ENCODE data around the gene TOP1.

Gene TOP1

GRCh38 chr20:41065716-41066115, 37.1 kb downstream of the TOP1 start:
- H3K4me1 ChIP-seq (ENCODE audit: control insufficient read depth, insufficient read depth, low read length): no peaks in the 10 kb centered on the region
- H3K27me3 ChIP-seq (replicated peaks; ENCODE audit: control insufficient read depth, insufficient read depth, low read length): no peaks in the 10 kb centered on the region
- DNase-seq (ENCODE audit: low read depth): no peak
- no peaks in the 10 kb centered on the region for H3K9me3 ChIP-seq (ENCODE audit: control insufficient read depth, low read length)
- peaks cover 55% of the 10 kb centered on the region for H3K36me3 ChIP-seq (ENCODE audit: control insufficient read depth, insufficient read depth, low read length, severe bottlenecking)
- H3K9ac ChIP-seq (ENCODE audit: low read length): no peak overlapping the region
- no peak overlapping the region for H3K4me3 ChIP-seq (ENCODE audit: low read length)

GRCh38 chr20:41068806-41069205, 40.2 kb downstream of the TOP1 start:
- no peak for DNase-seq (ENCODE audit: low read depth)
- Histone ChIP-seq H3K9ac (ENCODE audit: low read length) (no peak overlapping the region), H3K4me1 (ENCODE audit: control insufficient read depth, insufficient read depth, low read length) (peaks cover 18% of the 10 kb centered on the region), H3K27me3 (replicated peaks; ENCODE audit: control insufficient read depth, insufficient read depth, low read length) (no peaks in the 10 kb centered on the region), H3K36me3 (ENCODE audit: control insufficient read depth, insufficient read depth, low read length, severe bottlenecking) (peaks cover 28% of the 10 kb centered on the region), H3K9me3 (ENCODE audit: control insufficient read depth, low read length) (no peaks in the 10 kb centered on the region), H3K4me3 (ENCODE audit: low read length) (no peak overlapping the region)

- peaks cover 26% of the 10 kb centered on the region for H3K36me3 ChIP-seq (ENCODE audit: control insufficient read depth, insufficient read depth, low read length, severe bottlenecking)
- H3K4me3 ChIP-seq (ENCODE audit: low read length): peak overlapping the region; percentile 17
- no peak overlapping the region for H3K9ac ChIP-seq (ENCODE audit: low read length)
- H3K4me1 ChIP-seq (ENCODE audit: control insufficient read depth, insufficient read depth, low read length): peaks cover 27% of the 10 kb centered on the region
- no peaks in the 10 kb centered on the region for H3K27me3 ChIP-seq (replicated peaks; ENCODE audit: control insufficient read depth, insufficient read depth, low read length)
- H3K9me3 ChIP-seq (ENCODE audit: control insufficient read depth, low read length): no peaks in the 10 kb centered on the region
- DNase-seq (ENCODE audit: low read depth): peak; percentile 90
Measured at GRCh38 chr20:41072190-41072863, 43.7 kb downstream of the TOP1 start.

- H3K4me1 ChIP-seq (ENCODE audit: control insufficient read depth, insufficient read depth, low read length): peaks cover 32% of the 10 kb centered on the region
- peak overlapping the region; percentile 17 for H3K4me3 ChIP-seq (ENCODE audit: low read length)
- H3K27me3 ChIP-seq (replicated peaks; ENCODE audit: control insufficient read depth, insufficient read depth, low read length): no peaks in the 10 kb centered on the region
- peaks cover 27% of the 10 kb centered on the region for H3K36me3 ChIP-seq (ENCODE audit: control insufficient read depth, insufficient read depth, low read length, severe bottlenecking)
- no peak overlapping the region for H3K9ac ChIP-seq (ENCODE audit: low read length)
- DNase-seq (ENCODE audit: low read depth): no peak
- no peaks in the 10 kb centered on the region for H3K9me3 ChIP-seq (ENCODE audit: control insufficient read depth, low read length)
Measured at GRCh38 chr20:41072915-41073314, 44.3 kb downstream of the TOP1 start.

- H3K27me3 ChIP-seq (replicated peaks; ENCODE audit: control insufficient read depth, insufficient read depth, low read length): no peaks in the 10 kb centered on the region
- H3K4me1 ChIP-seq (ENCODE audit: control insufficient read depth, insufficient read depth, low read length): peaks cover 36% of the 10 kb centered on the region
- no peak overlapping the region for H3K4me3 ChIP-seq (ENCODE audit: low read length)
- no peaks in the 10 kb centered on the region for H3K9me3 ChIP-seq (ENCODE audit: control insufficient read depth, low read length)
- no peak overlapping the region for H3K9ac ChIP-seq (ENCODE audit: low read length)
- no peak for DNase-seq (ENCODE audit: low read depth)
- H3K36me3 ChIP-seq (ENCODE audit: control insufficient read depth, insufficient read depth, low read length, severe bottlenecking): peaks cover 27% of the 10 kb centered on the region
Measured at GRCh38 chr20:41074441-41074840, 45.8 kb downstream of the TOP1 start.

GRCh38 chr20:41076776-41077175, 48.2 kb downstream of the TOP1 start:
- Histone ChIP-seq H3K9me3 (ENCODE audit: control insufficient read depth, low read length) (no peaks in the 10 kb centered on the region), H3K9ac (ENCODE audit: low read length) (no peak overlapping the region), H3K4me1 (ENCODE audit: control insufficient read depth, insufficient read depth, low read length) (peaks cover 39% of the 10 kb centered on the region), H3K36me3 (ENCODE audit: control insufficient read depth, insufficient read depth, low read length, severe bottlenecking) (peaks cover 39% of the 10 kb centered on the region), H3K4me3 (ENCODE audit: low read length) (no peak overlapping the region), H3K27me3 (replicated peaks; ENCODE audit: control insufficient read depth, insufficient read depth, low read length) (no peaks in the 10 kb centered on the region)
- DNase-seq (ENCODE audit: low read depth): no peak

GRCh38 chr20:41078329-41078728, 49.7 kb downstream of the TOP1 start:
- H3K9me3 ChIP-seq (ENCODE audit: control insufficient read depth, low read length): no peaks in the 10 kb centered on the region
- H3K36me3 ChIP-seq (ENCODE audit: control insufficient read depth, insufficient read depth, low read length, severe bottlenecking): peaks cover 54% of the 10 kb centered on the region
- no peak overlapping the region for H3K4me3 ChIP-seq (ENCODE audit: low read length)
- peaks cover 24% of the 10 kb centered on the region for H3K4me1 ChIP-seq (ENCODE audit: control insufficient read depth, insufficient read depth, low read length)
- H3K9ac ChIP-seq (ENCODE audit: low read length): no peak overlapping the region
- peak; percentile 89 for DNase-seq (ENCODE audit: low read depth)
- no peaks in the 10 kb centered on the region for H3K27me3 ChIP-seq (replicated peaks; ENCODE audit: control insufficient read depth, insufficient read depth, low read length)

GRCh38 chr20:41079066-41079465, 50.4 kb downstream of the TOP1 start:
- no peaks in the 10 kb centered on the region for H3K9me3 ChIP-seq (ENCODE audit: control insufficient read depth, low read length)
- H3K36me3 ChIP-seq (ENCODE audit: control insufficient read depth, insufficient read depth, low read length, severe bottlenecking): peaks cover 62% of the 10 kb centered on the region
- H3K4me3 ChIP-seq (ENCODE audit: low read length): no peak overlapping the region
- DNase-seq (ENCODE audit: low read depth): no peak
- H3K4me1 ChIP-seq (ENCODE audit: control insufficient read depth, insufficient read depth, low read length): peaks cover 24% of the 10 kb centered on the region
- H3K9ac ChIP-seq (ENCODE audit: low read length): no peak overlapping the region
- no peaks in the 10 kb centered on the region for H3K27me3 ChIP-seq (replicated peaks; ENCODE audit: control insufficient read depth, insufficient read depth, low read length)

- no peaks in the 10 kb centered on the region for H3K27me3 ChIP-seq (replicated peaks; ENCODE audit: control insufficient read depth, insufficient read depth, low read length)
- no peak for DNase-seq (ENCODE audit: low read depth)
- no peak overlapping the region for H3K4me3 ChIP-seq (ENCODE audit: low read length)
- no peak overlapping the region for H3K9ac ChIP-seq (ENCODE audit: low read length)
- H3K4me1 ChIP-seq (ENCODE audit: control insufficient read depth, insufficient read depth, low read length): peaks cover 20% of the 10 kb centered on the region
- H3K36me3 ChIP-seq (ENCODE audit: control insufficient read depth, insufficient read depth, low read length, severe bottlenecking): peaks cover 79% of the 10 kb centered on the region
- H3K9me3 ChIP-seq (ENCODE audit: control insufficient read depth, low read length): no peaks in the 10 kb centered on the region
Measured at GRCh38 chr20:41080866-41081265, 52.2 kb downstream of the TOP1 start.

GRCh38 chr20:41081276-41081814, 52.7 kb downstream of the TOP1 start:
- Histone ChIP-seq H3K27me3 (replicated peaks; ENCODE audit: control insufficient read depth, insufficient read depth, low read length) (no peaks in the 10 kb centered on the region), H3K9ac (ENCODE audit: low read length) (no peak overlapping the region), H3K4me3 (ENCODE audit: low read length) (no peak overlapping the region), H3K36me3 (ENCODE audit: control insufficient read depth, insufficient read depth, low read length, severe bottlenecking) (peaks cover 79% of the 10 kb centered on the region), H3K9me3 (ENCODE audit: control insufficient read depth, low read length) (no peaks in the 10 kb centered on the region), H3K4me1 (ENCODE audit: control insufficient read depth, insufficient read depth, low read length) (peaks cover 15% of the 10 kb centered on the region)
- peak; percentile 36 for DNase-seq (ENCODE audit: low read depth)

GRCh38 chr20:41082306-41082705, 53.7 kb downstream of the TOP1 start:
- Histone ChIP-seq H3K9ac (ENCODE audit: low read length) (no peak overlapping the region), H3K9me3 (ENCODE audit: control insufficient read depth, low read length) (no peaks in the 10 kb centered on the region), H3K4me1 (ENCODE audit: control insufficient read depth, insufficient read depth, low read length) (peaks cover 23% of the 10 kb centered on the region), H3K4me3 (ENCODE audit: low read length) (no peak overlapping the region), H3K27me3 (replicated peaks; ENCODE audit: control insufficient read depth, insufficient read depth, low read length) (no peaks in the 10 kb centered on the region), H3K36me3 (ENCODE audit: control insufficient read depth, insufficient read depth, low read length, severe bottlenecking) (peaks cover 70% of the 10 kb centered on the region)
- no peak for DNase-seq (ENCODE audit: low read depth)

- no peak overlapping the region for H3K4me3 ChIP-seq (ENCODE audit: low read length)
- H3K36me3 ChIP-seq (ENCODE audit: control insufficient read depth, insufficient read depth, low read length, severe bottlenecking): peaks cover 69% of the 10 kb centered on the region
- H3K9me3 ChIP-seq (ENCODE audit: control insufficient read depth, low read length): no peaks in the 10 kb centered on the region
- no peaks in the 10 kb centered on the region for H3K27me3 ChIP-seq (replicated peaks; ENCODE audit: control insufficient read depth, insufficient read depth, low read length)
- peaks cover 15% of the 10 kb centered on the region for H3K4me1 ChIP-seq (ENCODE audit: control insufficient read depth, insufficient read depth, low read length)
- H3K9ac ChIP-seq (ENCODE audit: low read length): no peak overlapping the region
- DNase-seq (ENCODE audit: low read depth): no peak
Measured at GRCh38 chr20:41085606-41086005, 57.0 kb downstream of the TOP1 start.

All from adipocyte (in vitro differentiated cells).